GM23338 (cell line): ENCODE data around the gene HMCES. TPM values are rescaled to one million over a fixed set of nuclear protein-coding genes. Genes with fewer than 3 reads are reported as not detected.

Experiments used
- ATAC-seq: fragments of 200-7000 bp; cut with Tn5 transposase; 3 replicates; pipeline ENCODE4 v1.9.1; 2020
- DNase-seq: peaks from one replicate; pipeline ENCODE4 v3.0.0-alpha.2; 2015; ENCODE audit warnings: low spot score
- H2AFZ ChIP-seq: fragments of 200-600 bp; sonication (generic); 2 replicates; pipeline ENCODE4 v1.8.0; 2016; ENCODE audit warnings: antibody characterized with exemption, mild to moderate bottlenecking, moderate library complexity
- H3F3A ChIP-seq: fragments of 200-600 bp; sonication (generic); replicated peaks from 2 replicates; pipeline ENCODE4 v1.8.0; 2017; ENCODE audit warnings: antibody characterized with exemption, mixed run types, low read depth
- H3K27ac ChIP-seq: fragments of 200-600 bp; sonication (generic); 2 replicates; pipeline ENCODE4 v1.6.1; 2016; ENCODE audit warnings: low read depth
- H3K27me3 ChIP-seq: fragments of 200-600 bp; sonication (generic); 2 replicates; pipeline ENCODE4 v1.8.0; 2016; ENCODE audit warnings: mild to moderate bottlenecking, mixed run types, moderate library complexity; ENCODE audit not compliant: insufficient read depth
- H3K36me3 ChIP-seq: fragments of 200-600 bp; sonication (generic); 2 replicates; pipeline ENCODE4 v1.8.0; 2016; ENCODE audit warnings: mild to moderate bottlenecking; ENCODE audit not compliant: insufficient read depth
- H3K4me1 ChIP-seq: fragments of 200-600 bp; sonication (generic); 2 replicates; pipeline ENCODE4 v1.8.0; 2016; ENCODE audit warnings: mild to moderate bottlenecking, moderate library complexity; ENCODE audit not compliant: insufficient read depth
- H3K4me2 ChIP-seq: fragments of 200-600 bp; sonication (generic); 2 replicates; pipeline ENCODE4 v1.7.1; 2017; ENCODE audit warnings: mixed run types
- H3K4me3 ChIP-seq: fragments of 200-600 bp; sonication (generic); 2 replicates; pipeline ENCODE4 v1.6.1; 2016; ENCODE audit warnings: mixed run types
- H3K79me2 ChIP-seq: fragments of 200-600 bp; sonication (generic); replicated peaks from 2 replicates; pipeline ENCODE4 v1.8.0; 2017; ENCODE audit warnings: mild to moderate bottlenecking; ENCODE audit not compliant: insufficient read depth
- H3K9me2 ChIP-seq: fragments of 200-600 bp; sonication (generic); 2 replicates; pipeline ENCODE4 v1.8.0; 2017; ENCODE audit not compliant: insufficient read depth
- H4K20me1 ChIP-seq: fragments of 200-600 bp; sonication (generic); replicated peaks from 2 replicates; pipeline ENCODE4 v1.8.0; 2017; ENCODE audit warnings: mild to moderate bottlenecking; ENCODE audit not compliant: insufficient read depth
- H3K27ac Mint-ChIP-seq: 2 replicates; pipeline ENCODE4 v1.8.0; 2020; ENCODE audit warnings: inconsistent platforms, mild to moderate bottlenecking, moderate library complexity, mixed read lengths
- H3K27me3 Mint-ChIP-seq: 3 replicates; pipeline ENCODE4 v1.8.0; 2022; ENCODE audit warnings: low read depth, mild to moderate bottlenecking, moderate library complexity, mixed read lengths, inconsistent platforms; ENCODE audit not compliant: insufficient read depth, poor library complexity
- H3K36me3 Mint-ChIP-seq: 3 replicates; pipeline ENCODE4 v1.8.0; 2021; ENCODE audit warnings: low read depth, mild to moderate bottlenecking, inconsistent platforms, moderate library complexity, mixed read lengths
- H3K4me1 Mint-ChIP-seq: 3 replicates; pipeline ENCODE4 v1.8.0; 2020; ENCODE audit warnings: mild to moderate bottlenecking, inconsistent platforms, mixed read lengths
- H3K4me3 Mint-ChIP-seq: 3 replicates; pipeline ENCODE4 v1.8.0; 2021; ENCODE audit warnings: moderate library complexity, mild to moderate bottlenecking, inconsistent platforms, mixed read lengths
- H3K9me3 Mint-ChIP-seq: 3 replicates; pipeline ENCODE4 v1.8.0; 2020; ENCODE audit warnings: moderate library complexity, mild to moderate bottlenecking, inconsistent platforms, mixed read lengths
- CREB1 ChIP-seq: fragments of 250-450 bp; sonication (Bioruptor Pico); IDR thresholded peaks from 2 replicates; pipeline ENCODE4 v1.5.0; 2020; ENCODE audit warnings: low read depth, mild to moderate bottlenecking, moderate library complexity
- EZH2 ChIP-seq: fragments of 200-600 bp; sonication (generic); IDR thresholded peaks from one replicate; pipeline ENCODE4 v1.8.0; 2017; ENCODE audit warnings: antibody characterized with exemption, mild to moderate bottlenecking, low read depth; ENCODE audit not compliant: unreplicated experiment
- EZH2phosphoT487 ChIP-seq: fragments of 200-600 bp; sonication (generic); IDR thresholded peaks from one replicate; pipeline ENCODE4 v1.8.1; 2018; ENCODE audit warnings: antibody characterized with exemption; ENCODE audit not compliant: unreplicated experiment
- NANOG ChIP-seq: IDR thresholded peaks from 2 replicates; pipeline ENCODE4 v1.6.1; 2016; ENCODE audit warnings: antibody characterized with exemption, borderline replicate concordance
- POLR2AphosphoS5 ChIP-seq: IDR thresholded peaks from 2 replicates; pipeline ENCODE4 v1.6.1; 2016; ENCODE audit warnings: antibody characterized with exemption, low read depth
- ZNF114 ChIP-seq: fragments of 250-450 bp; sonication (Bioruptor Pico); IDR thresholded peaks from 2 replicates; pipeline ENCODE4 v1.5.0; 2020; ENCODE audit warnings: mild to moderate bottlenecking, moderate library complexity
- ZNF331 ChIP-seq: fragments of 250-450 bp; sonication (Bioruptor Pico); IDR thresholded peaks from 2 replicates; pipeline ENCODE4 v1.5.0; 2020; ENCODE audit warnings: low read depth, mild to moderate bottlenecking, moderate library complexity
- polyA plus RNA-seq: library from polyadenylated mRNA; unstranded; fragments of >200 nt; fragmentation: Nextera tagmentation; extraction: Ambion mirVana; gene quantifications from 2 replicates; pipeline ENCODE4 v1.2.1, GENCODE V29; 2016
- total RNA-seq: library from RNA; depleted of rRNA; stranded (reverse); fragments of >200 nt; shearing (Covaris generic); gene quantifications from 2 replicates; pipeline ENCODE4 v1.2.3, GENCODE V29; 2014
- TF ChIP-seq, protein P1 (sequence below): fragments of 250-450 bp; sonication (Bioruptor Pico); IDR thresholded peaks from 2 replicates; pipeline ENCODE4 v1.5.0; 2020; ENCODE audit warnings: mild to moderate bottlenecking, moderate library complexity
- TF ChIP-seq, protein P2 (sequence below): IDR thresholded peaks from 2 replicates; pipeline ENCODE4 v1.6.1; 2016; ENCODE audit warnings: antibody characterized with exemption
- TF ChIP-seq, protein P3 (sequence below), 2 experiments: fragments of 200-600 bp in 1 of 2; sonication (generic) in 1 of 2; conservative IDR thresholded peaks; 2 replicates each; pipeline versions ENCODE4 v1.5.1 to v1.6.1; 2016 to 2017; ENCODE audit warnings: antibody characterized with exemption in 2 of 2, low read depth in 2 of 2, mild to moderate bottlenecking in 2 of 2, moderate library complexity in 1 of 2

Gene HMCES
- total and polyA plus RNA-seq, 2 experiments from 2014 or later = 36.5 to 44.5 TPM

DNA sequence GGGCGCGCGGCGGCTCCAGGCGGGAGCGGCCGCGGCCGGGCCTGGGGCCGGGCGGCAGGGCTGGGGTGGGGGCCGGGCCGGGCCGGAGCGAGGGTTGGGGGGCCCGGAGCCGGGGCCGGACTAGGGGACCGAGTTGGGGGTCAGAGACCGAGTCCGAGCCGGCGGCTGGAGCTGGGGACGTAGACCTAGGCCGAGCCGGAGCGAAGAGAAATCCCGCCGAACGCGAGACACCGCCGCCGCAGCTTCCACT, 37.3 kb downstream of the HMCES start (continued):
- TF ChIP-seq, protein P1, sequence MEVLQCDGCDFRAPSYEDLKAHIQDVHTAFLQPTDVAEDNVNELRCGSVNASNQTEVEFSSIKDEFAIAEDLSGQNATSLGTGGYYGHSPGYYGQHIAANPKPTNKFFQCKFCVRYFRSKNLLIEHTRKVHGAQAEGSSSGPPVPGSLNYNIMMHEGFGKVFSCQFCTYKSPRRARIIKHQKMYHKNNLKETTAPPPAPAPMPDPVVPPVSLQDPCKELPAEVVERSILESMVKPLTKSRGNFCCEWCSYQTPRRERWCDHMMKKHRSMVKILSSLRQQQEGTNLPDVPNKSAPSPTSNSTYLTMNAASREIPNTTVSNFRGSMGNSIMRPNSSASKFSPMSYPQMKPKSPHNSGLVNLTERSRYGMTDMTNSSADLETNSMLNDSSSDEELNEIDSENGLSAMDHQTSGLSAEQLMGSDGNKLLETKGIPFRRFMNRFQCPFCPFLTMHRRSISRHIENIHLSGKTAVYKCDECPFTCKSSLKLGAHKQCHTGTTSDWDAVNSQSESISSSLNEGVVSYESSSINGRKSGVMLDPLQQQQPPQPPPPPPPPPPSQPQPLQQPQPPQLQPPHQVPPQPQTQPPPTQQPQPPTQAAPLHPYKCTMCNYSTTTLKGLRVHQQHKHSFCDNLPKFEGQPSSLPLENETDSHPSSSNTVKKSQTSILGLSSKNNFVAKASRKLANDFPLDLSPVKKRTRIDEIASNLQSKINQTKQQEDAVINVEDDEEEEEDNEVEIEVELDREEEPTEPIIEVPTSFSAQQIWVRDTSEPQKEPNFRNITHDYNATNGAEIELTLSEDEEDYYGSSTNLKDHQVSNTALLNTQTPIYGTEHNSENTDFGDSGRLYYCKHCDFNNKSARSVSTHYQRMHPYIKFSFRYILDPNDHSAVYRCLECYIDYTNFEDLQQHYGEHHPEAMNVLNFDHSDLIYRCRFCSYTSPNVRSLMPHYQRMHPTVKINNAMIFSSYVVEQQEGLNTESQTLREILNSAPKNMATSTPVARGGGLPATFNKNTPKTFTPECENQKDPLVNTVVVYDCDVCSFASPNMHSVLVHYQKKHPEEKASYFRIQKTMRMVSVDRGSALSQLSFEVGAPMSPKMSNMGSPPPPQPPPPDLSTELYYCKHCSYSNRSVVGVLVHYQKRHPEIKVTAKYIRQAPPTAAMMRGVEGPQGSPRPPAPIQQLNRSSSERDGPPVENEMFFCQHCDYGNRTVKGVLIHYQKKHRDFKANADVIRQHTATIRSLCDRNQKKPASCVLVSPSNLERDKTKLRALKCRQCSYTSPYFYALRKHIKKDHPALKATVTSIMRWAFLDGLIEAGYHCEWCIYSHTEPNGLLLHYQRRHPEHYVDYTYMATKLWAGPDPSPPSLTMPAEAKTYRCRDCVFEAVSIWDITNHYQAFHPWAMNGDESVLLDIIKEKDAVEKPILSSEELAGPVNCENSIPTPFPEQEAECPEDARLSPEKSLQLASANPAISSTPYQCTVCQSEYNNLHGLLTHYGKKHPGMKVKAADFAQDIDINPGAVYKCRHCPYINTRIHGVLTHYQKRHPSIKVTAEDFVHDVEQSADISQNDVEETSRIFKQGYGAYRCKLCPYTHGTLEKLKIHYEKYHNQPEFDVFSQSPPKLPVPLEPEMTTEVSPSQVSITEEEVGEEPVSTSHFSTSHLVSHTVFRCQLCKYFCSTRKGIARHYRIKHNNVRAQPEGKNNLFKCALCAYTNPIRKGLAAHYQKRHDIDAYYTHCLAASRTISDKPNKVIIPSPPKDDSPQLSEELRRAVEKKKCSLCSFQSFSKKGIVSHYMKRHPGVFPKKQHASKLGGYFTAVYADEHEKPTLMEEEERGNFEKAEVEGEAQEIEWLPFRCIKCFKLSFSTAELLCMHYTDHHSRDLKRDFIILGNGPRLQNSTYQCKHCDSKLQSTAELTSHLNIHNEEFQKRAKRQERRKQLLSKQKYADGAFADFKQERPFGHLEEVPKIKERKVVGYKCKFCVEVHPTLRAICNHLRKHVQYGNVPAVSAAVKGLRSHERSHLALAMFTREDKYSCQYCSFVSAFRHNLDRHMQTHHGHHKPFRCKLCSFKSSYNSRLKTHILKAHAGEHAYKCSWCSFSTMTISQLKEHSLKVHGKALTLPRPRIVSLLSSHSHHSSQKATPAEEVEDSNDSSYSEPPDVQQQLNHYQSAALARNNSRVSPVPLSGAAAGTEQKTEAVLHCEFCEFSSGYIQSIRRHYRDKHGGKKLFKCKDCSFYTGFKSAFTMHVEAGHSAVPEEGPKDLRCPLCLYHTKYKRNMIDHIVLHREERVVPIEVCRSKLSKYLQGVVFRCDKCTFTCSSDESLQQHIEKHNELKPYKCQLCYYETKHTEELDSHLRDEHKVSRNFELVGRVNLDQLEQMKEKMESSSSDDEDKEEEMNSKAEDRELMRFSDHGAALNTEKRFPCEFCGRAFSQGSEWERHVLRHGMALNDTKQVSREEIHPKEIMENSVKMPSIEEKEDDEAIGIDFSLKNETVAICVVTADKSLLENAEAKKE (CRISPR knock-in tag) = no peak
- TF ChIP-seq, protein P2, sequence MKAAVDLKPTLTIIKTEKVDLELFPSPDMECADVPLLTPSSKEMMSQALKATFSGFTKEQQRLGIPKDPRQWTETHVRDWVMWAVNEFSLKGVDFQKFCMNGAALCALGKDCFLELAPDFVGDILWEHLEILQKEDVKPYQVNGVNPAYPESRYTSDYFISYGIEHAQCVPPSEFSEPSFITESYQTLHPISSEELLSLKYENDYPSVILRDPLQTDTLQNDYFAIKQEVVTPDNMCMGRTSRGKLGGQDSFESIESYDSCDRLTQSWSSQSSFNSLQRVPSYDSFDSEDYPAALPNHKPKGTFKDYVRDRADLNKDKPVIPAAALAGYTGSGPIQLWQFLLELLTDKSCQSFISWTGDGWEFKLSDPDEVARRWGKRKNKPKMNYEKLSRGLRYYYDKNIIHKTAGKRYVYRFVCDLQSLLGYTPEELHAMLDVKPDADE = no peak
- TF ChIP-seq POLR2AphosphoS5 (no peak), ZNF114 (no peak)

DNA sequence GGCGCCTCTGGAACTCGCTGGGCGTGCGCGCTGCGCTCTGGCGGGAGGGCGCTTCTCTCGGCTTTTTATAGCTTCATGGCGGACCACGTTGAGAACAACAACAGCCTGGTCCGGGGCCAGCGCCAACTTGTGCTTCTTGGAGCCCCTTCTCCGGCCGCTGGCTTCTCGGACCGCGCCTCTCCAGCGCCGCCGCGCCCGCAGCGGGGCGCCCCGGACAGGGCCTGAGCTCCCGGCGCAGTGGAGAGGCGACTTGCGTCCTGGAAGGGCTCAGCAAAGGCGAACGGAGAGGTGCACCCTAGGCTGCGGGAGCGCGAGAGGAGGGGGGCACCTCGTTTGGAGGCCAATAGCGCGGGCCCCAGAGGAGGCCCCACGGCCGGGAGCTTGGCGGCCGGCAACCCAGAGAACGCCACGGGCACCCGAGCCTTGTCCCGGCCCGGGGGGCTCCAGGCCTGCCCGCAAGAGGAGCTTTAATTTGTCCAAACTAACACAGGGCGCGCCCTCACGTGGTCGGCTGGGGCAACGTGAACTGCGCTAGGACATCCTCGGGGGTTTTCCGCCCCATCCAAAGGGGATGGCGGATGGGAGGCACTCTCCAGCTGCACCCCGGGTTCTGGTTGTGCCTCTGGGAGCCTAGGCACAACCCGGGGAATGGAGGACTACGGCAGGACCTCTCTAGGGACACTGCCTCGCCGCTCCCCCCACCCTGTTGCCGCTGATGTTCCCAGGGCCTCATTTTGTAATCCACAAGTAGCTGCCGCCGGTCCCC, 37.8 kb downstream of the HMCES start:
- Mint-ChIP-seq H3K4me1 (peaks cover 11% of the 10 kb centered on the region), H3K27ac (no peak overlapping the region), H3K9me3 (no peaks in the 10 kb centered on the region; the same call in 2 of the 3 replicates), H3K27me3 (peaks cover 19% of the 10 kb centered on the region), H3K4me3 (peak overlapping the region; percentile 93), H3K36me3 (peaks cover 4% of the 10 kb centered on the region; the same call in 2 of the 3 replicates)
- H3F3A ChIP-seq = no peaks in the 10 kb centered on the region
- H3K4me1 ChIP-seq = peaks cover 7% of the 10 kb centered on the region
- no peaks in the 10 kb centered on the region for H4K20me1 ChIP-seq
- no peaks in the 10 kb centered on the region for H3K36me3 ChIP-seq
- no peaks in the 10 kb centered on the region for H3K27me3 ChIP-seq
- peak overlapping the region; percentile 95 for H3K4me2 ChIP-seq
- H2AFZ ChIP-seq = peak overlapping the region; percentile 87
- H3K79me2 ChIP-seq = peaks cover 11% of the 10 kb centered on the region
- H3K4me3 ChIP-seq = peak overlapping the region; percentile 97
- DNase-seq (peak; percentile 87), ATAC-seq (peak; percentile 45)
- no peak overlapping the region for H3K27ac ChIP-seq
- H3K9me2 ChIP-seq = no peaks in the 10 kb centered on the region
- TF ChIP-seq NANOG = no peak; the same call in 1 of the 2 replicates
- no peak for TF ChIP-seq EZH2
- TF ChIP-seq ZNF331 = no peak
- 0 out of 2 replicates have a peak, but pooled peaks have one; percentile 31 for TF ChIP-seq CREB1 (CRISPR knock-in tag)
- TF ChIP-seq, protein P3, sequence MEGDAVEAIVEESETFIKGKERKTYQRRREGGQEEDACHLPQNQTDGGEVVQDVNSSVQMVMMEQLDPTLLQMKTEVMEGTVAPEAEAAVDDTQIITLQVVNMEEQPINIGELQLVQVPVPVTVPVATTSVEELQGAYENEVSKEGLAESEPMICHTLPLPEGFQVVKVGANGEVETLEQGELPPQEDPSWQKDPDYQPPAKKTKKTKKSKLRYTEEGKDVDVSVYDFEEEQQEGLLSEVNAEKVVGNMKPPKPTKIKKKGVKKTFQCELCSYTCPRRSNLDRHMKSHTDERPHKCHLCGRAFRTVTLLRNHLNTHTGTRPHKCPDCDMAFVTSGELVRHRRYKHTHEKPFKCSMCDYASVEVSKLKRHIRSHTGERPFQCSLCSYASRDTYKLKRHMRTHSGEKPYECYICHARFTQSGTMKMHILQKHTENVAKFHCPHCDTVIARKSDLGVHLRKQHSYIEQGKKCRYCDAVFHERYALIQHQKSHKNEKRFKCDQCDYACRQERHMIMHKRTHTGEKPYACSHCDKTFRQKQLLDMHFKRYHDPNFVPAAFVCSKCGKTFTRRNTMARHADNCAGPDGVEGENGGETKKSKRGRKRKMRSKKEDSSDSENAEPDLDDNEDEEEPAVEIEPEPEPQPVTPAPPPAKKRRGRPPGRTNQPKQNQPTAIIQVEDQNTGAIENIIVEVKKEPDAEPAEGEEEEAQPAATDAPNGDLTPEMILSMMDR (conservative IDR thresholded peaks at IDR 0.05; ENCODE audit: low read depth in 2 of 2) = peak; percentile 56 to 75
- TF ChIP-seq EZH2phosphoT487 = no peak
